ENCODE data around the gene KRT79.

GRCh38 chr12:52802442-52802841 is 31.7 kb downstream of the KRT79 start:
- TF ChIP-seq CTCF (IDR thresholded peaks at IDR 0.05; ENCODE audit: low read depth, low read length, poor library complexity, severe bottlenecking) (no peak), EZH2phosphoT487 (IDR thresholded peaks at IDR 0.05; ENCODE audit: borderline replicate concordance, low read length) (no peak)

Measured in DOHH2 (cell line).